ENCODE measurements around the gene ST3GAL3.

DNA sequence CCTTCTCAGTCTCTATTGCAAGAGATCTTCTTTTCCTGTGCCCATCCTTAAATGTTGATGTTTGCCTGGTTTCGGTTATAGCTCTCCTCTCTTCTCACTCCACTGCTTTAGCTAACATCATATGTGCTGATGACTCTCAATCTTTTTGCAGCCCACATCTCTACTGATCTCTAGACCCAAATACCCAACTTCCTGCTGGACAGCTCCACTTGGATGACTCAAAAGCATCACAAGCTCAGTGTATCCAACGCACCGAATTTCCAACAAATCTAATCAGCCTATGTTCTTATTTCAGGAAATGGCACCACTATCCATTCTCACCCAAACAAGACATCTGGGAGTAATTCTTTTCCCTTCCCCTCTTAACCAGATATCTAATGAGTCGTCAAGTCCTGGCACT lies 147.1 kb downstream of the ST3GAL3 start:
- TF ChIP-seq, protein P1, sequence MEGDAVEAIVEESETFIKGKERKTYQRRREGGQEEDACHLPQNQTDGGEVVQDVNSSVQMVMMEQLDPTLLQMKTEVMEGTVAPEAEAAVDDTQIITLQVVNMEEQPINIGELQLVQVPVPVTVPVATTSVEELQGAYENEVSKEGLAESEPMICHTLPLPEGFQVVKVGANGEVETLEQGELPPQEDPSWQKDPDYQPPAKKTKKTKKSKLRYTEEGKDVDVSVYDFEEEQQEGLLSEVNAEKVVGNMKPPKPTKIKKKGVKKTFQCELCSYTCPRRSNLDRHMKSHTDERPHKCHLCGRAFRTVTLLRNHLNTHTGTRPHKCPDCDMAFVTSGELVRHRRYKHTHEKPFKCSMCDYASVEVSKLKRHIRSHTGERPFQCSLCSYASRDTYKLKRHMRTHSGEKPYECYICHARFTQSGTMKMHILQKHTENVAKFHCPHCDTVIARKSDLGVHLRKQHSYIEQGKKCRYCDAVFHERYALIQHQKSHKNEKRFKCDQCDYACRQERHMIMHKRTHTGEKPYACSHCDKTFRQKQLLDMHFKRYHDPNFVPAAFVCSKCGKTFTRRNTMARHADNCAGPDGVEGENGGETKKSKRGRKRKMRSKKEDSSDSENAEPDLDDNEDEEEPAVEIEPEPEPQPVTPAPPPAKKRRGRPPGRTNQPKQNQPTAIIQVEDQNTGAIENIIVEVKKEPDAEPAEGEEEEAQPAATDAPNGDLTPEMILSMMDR (IDR thresholded peaks at IDR 0.05; ENCODE audit: borderline replicate concordance, extremely low read depth, low read length, poor library complexity, severe bottlenecking), result no peak
- TF ChIP-seq EZH2 (IDR thresholded peaks at IDR 0.05; ENCODE audit: borderline replicate concordance, low read depth, low read length, severe bottlenecking), result no peak

Measured in DND-41 (cell line).